ENCODE results near the gene DAGLA.

The DAGLA gene

DNA sequence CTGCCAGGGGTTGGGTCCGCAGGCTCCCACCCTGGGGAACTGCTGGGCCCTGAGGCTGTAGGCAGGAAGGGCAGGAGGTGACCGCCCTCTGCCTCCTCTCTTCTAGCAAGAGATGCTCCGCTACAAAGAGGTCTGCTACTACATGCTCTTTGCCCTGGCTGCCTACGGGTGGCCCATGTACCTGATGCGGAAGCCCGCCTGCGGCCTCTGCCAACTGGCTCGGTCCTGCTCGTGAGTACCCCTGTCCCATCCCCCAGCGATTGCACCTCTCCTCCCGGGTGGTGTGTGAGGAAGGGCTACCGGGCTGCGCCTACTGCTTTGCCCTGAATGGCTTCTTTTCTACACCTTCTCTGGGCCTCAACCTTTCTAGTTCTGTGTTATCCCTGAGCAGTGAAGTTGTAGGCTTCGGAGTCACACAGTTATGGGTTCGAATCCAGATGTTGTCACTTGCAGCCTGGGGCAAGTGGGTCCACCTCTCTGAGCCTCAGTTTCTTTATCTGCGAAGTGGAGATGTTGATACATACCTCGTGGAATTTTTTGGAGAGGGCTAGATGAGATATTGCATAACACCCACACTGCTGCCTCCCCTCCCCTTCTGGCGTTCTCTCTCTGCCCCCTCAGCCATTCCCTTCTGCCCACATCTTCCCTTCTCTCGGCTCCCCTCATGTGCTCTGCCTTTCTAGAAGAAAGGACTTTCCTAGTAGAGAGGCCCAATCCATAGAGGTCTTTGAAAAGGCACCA lies 51.2 kb downstream of the DAGLA start:
- ChIA-PET CTCF (interaction anchor here (0.9 kb wide), 1 partner anchor 13 kb away, joined by 4 read pairs; no protein-coding TSS in a partner anchor), POLR2A (interaction anchor here (2.6 kb wide), 1 partner anchor 13 kb away, joined by 22 read pairs; no protein-coding TSS in a partner anchor)
- DNase-seq (ENCODE audit: extremely low spot score), result no peak
- TF ChIP-seq ELF4 (IDR thresholded peaks at IDR 0.05) (no peak), LEF1 (IDR thresholded peaks at IDR 0.05; ENCODE audit: borderline replicate concordance) (no peak), NFRKB (IDR thresholded peaks at IDR 0.05) (no peak), FOXK2 (IDR thresholded peaks at IDR 0.05) (no peak), HDGF (IDR thresholded peaks at IDR 0.05; ENCODE audit: borderline replicate concordance) (no peak), SUZ12 (IDR thresholded peaks at IDR 0.05) (no peak), ARNT (IDR thresholded peaks at IDR 0.05) (no peak), TARDBP (IDR thresholded peaks at IDR 0.05) (no peak), L3MBTL2 (conservative IDR thresholded peaks at IDR 0.05) (no peak), FOXA1 (IDR thresholded peaks at IDR 0.05) (no peak), ZNF384 (IDR thresholded peaks at IDR 0.05) (no peak), CTBP1 (IDR thresholded peaks at IDR 0.05; ENCODE audit: borderline replicate concordance) (no peak), SP1 (IDR thresholded peaks at IDR 0.05) (no peak), BHLHE40 (IDR thresholded peaks at IDR 0.05; ENCODE audit: borderline replicate concordance) (no peak), FOXM1 (IDR thresholded peaks at IDR 0.05; ENCODE audit: borderline replicate concordance) (no peak)
- TF ChIP-seq, protein P1, sequence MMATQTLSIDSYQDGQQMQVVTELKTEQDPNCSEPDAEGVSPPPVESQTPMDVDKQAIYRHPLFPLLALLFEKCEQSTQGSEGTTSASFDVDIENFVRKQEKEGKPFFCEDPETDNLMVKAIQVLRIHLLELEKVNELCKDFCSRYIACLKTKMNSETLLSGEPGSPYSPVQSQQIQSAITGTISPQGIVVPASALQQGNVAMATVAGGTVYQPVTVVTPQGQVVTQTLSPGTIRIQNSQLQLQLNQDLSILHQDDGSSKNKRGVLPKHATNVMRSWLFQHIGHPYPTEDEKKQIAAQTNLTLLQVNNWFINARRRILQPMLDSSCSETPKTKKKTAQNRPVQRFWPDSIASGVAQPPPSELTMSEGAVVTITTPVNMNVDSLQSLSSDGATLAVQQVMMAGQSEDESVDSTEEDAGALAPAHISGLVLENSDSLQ (IDR thresholded peaks at IDR 0.05), result no peak

DNA sequence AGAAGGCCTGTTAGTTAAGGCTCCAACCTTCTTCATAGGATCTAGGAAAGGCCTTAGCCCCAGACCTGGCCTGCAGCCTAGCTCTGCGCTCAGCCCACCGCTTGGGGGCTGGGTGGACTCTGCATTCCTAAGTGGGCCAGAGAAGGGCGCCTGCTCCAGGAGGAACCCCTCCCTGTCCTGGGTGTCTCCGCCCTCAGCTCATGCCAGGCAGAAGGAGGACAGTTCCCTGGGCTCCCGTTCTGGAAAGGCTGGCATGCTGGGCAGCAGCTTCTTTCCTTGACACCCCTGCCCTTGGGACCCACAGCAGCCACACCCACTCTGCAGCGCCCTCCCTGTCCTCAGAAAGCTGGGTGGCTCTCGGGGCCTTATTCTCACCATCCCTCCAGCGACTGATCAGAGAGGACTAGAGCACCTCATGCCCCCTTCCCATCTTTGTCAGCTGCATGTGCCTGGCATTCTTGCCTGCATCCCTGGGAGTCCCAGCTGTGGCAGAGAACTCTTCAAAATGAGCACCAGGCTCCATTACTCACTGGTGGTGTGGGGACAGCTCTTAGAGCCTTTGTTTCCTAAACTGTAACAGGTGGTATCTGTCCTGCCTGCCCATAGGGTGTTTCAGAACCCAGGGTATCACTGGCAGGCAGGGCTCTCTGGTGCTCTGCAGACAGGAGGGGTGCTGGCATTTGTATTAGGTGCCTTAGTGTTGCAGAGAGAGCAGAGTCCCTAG lies 51.9 kb downstream of the DAGLA start:
- CTCF ChIA-PET, result interaction anchor here (0.9 to 1.5 kb wide), 3 partner anchors 12 to 14 kb away, joined by 3 to 7 read pairs (median 4); no protein-coding TSS in a partner anchor
- TF ChIP-seq ELF4 (IDR thresholded peaks at IDR 0.05) (no peak), HDGF (IDR thresholded peaks at IDR 0.05; ENCODE audit: borderline replicate concordance) (no peak), FOXA1 (IDR thresholded peaks at IDR 0.05) (no peak), ZNF384 (IDR thresholded peaks at IDR 0.05) (no peak), SUZ12 (IDR thresholded peaks at IDR 0.05) (no peak), CTBP1 (IDR thresholded peaks at IDR 0.05; ENCODE audit: borderline replicate concordance) (no peak), BHLHE40 (IDR thresholded peaks at IDR 0.05; ENCODE audit: borderline replicate concordance) (no peak), FOXM1 (IDR thresholded peaks at IDR 0.05; ENCODE audit: borderline replicate concordance) (no peak), NFRKB (IDR thresholded peaks at IDR 0.05) (no peak), L3MBTL2 (conservative IDR thresholded peaks at IDR 0.05) (no peak), ARNT (IDR thresholded peaks at IDR 0.05) (no peak)
- TF ChIP-seq, protein P1 (IDR thresholded peaks at IDR 0.05), result no peak
- POLR2A ChIA-PET, result interaction anchor here (2.6 kb wide), 1 partner anchor 13 kb away, joined by 22 read pairs; no protein-coding TSS in a partner anchor
- DNase-seq (ENCODE audit: extremely low spot score), result no peak

DNA sequence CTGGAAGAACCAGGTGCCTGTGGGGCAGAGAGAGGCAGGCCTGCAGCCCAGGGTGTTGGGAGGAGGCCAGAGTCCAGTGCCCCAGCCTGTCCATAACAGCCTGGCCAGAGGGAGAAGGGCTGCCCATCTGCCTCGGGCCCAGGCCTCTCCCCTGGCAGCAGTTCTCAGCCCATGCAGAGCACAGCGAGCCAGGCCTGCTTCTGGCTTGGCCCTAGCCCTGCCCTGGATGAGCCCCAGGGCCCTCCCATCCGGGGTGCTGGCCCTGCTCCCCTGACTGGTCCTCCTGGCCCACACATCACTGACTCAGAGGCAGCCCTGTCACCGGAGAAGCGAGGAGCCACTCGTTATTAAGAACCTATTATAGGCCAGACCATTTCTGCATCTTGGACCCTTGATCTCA lies 52.5 kb downstream of the DAGLA start:
- TF ChIP-seq ZNF384 (IDR thresholded peaks at IDR 0.05), result no peak
- no peak for TF ChIP-seq ARNT (IDR thresholded peaks at IDR 0.05)
- no peak for TF ChIP-seq ELF4 (IDR thresholded peaks at IDR 0.05)
- no peak for TF ChIP-seq L3MBTL2 (conservative IDR thresholded peaks at IDR 0.05)
- no peak for TF ChIP-seq FOXK2 (IDR thresholded peaks at IDR 0.05)
- CTCF ChIA-PET, result interaction anchor here (0.6 to 2.0 kb wide), 12 partner anchors 11 to 287 kb away, joined by 3 to 8 read pairs (median 3); no protein-coding TSS in a partner anchor
- no peak for DNase-seq (ENCODE audit: extremely low spot score)
- POLR2A ChIA-PET, result interaction anchor here (1.2 to 2.6 kb wide), 2 partner anchors 14 to 49 kb away, joined by 6 to 22 read pairs; no protein-coding TSS in a partner anchor

DNA sequence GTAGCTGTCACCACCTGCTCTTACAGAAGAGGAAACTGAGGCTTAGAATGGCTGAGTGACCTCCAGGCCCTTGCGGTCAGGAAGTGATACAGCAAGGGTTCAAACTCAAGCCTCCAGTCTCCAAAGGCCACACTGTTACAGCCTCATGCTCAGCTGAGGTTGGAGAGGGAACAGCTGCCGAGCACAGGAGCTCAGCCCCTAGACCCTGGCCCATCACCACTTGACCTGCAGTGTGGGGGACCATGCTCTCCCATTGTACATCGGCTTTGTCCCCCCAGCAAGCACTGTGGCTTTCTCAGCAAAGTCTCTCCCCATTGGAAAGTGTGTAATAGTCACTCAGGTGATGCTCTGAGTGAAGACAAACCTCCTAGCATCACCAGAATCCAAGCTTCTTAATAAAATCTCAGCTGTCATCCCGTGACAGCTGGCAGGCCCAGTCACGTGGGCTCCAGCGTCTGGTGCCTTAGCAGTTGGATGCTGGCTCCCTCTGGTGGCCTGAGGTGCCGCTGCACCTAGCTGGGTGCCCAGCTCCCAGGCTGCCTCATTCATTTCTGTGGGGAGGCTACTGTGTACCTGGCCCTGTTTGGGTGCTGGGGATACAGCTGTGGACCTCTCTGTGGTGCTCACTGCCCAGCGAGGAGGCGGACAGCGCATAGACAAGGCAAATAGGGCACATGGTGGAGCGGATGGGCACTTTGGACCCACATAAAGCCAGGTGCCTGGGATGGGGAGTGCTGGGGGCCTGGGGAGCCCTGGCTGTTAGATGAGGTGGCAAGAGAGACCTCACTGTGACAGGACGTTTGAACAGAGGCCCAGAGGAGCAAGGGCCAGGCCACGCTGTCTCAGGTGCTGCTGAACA lies 53.2 kb downstream of the DAGLA start:
- TF ChIP-seq ARNT (IDR thresholded peaks at IDR 0.05) (peak; percentile 56; the same call in 1 of the 2 replicates), LEF1 (IDR thresholded peaks at IDR 0.05; ENCODE audit: borderline replicate concordance) (no peak), CTBP1 (IDR thresholded peaks at IDR 0.05; ENCODE audit: borderline replicate concordance) (no peak), ZNF384 (IDR thresholded peaks at IDR 0.05) (no peak)
- TF ChIP-seq, protein P1 (IDR thresholded peaks at IDR 0.05), result peak; percentile 80
- CTCF ChIA-PET, result interaction anchor here (0.6 to 2.0 kb wide), 14 partner anchors 10 to 287 kb away, joined by 3 to 8 read pairs (median 3); no protein-coding TSS in a partner anchor
- POLR2A ChIA-PET, result interaction anchor here (1.2 to 2.6 kb wide), 2 partner anchors 15 to 50 kb away, joined by 6 to 22 read pairs; no protein-coding TSS in a partner anchor
- DNase-seq (ENCODE audit: extremely low spot score), result peak; percentile 95

DNA sequence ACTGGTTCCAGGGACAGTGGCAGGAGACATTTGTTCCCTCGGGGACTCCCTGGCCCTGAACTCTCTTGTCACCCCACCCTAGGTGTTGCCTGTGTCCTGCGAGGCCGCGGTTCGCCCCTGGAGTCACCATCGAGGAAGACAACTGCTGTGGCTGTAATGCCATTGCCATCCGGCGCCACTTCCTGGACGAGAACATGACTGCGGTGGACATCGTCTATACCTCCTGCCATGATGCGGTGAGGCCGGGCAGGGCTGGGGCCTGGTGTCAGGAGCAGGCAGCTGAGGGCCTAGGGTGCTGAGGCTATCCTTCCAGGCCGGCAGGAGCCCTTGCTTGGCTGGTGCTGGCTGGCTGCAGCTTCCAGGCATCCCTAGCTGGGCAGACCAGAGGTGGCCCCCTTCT lies 54.6 kb downstream of the DAGLA start:
- ChIA-PET POLR2A (no interaction called here), CTCF (interaction anchor here (2.0 kb wide), 1 partner anchor 16 kb away, joined by 8 read pairs; no protein-coding TSS in a partner anchor)
- DNase-seq (ENCODE audit: extremely low spot score), result no peak
- TF ChIP-seq TARDBP (IDR thresholded peaks at IDR 0.05) (no peak), FOXK2 (IDR thresholded peaks at IDR 0.05) (no peak), SP1 (IDR thresholded peaks at IDR 0.05) (no peak), BHLHE40 (IDR thresholded peaks at IDR 0.05; ENCODE audit: borderline replicate concordance) (no peak), L3MBTL2 (conservative IDR thresholded peaks at IDR 0.05) (no peak), FOXA1 (IDR thresholded peaks at IDR 0.05) (no peak), ZNF384 (IDR thresholded peaks at IDR 0.05) (no peak), SUZ12 (IDR thresholded peaks at IDR 0.05) (no peak), LEF1 (IDR thresholded peaks at IDR 0.05; ENCODE audit: borderline replicate concordance) (no peak)
